ENCODE results near the gene FITM1. TPM values are rescaled to one million over a fixed set of nuclear protein-coding genes. Genes with fewer than 3 reads are reported as not detected.
A peak's percentile ranks its signal among the peaks of the same experiment; 100 is the strongest.

The FITM1 gene
- polyA plus RNA-seq, 1 donor from 2014 or later, result 0.88 TPM

GRCh38 chr14:24144451-24144850, 14.0 kb downstream of the FITM1 start:
- H3K9ac ChIP-seq (ENCODE audit: low read length), result no peak overlapping the region
- H3K4me3 ChIP-seq (ENCODE audit: low read length), result no peak overlapping the region
- H3K36me3 ChIP-seq (ENCODE audit: insufficient read depth, low read length), result no peaks in the 10 kb centered on the region
- peaks cover 11% of the 10 kb centered on the region for H3F3A ChIP-seq (ENCODE audit: insufficient read depth, low read length, poor library complexity, severe bottlenecking)
- TF ChIP-seq TAF1 (IDR thresholded peaks at IDR 0.05; ENCODE audit: low read depth) (no peak), REST (IDR thresholded peaks at IDR 0.05; ENCODE audit: borderline replicate concordance) (no peak), POLR2AphosphoS5 (IDR thresholded peaks at IDR 0.05) (no peak), EZH2 (IDR thresholded peaks at IDR 0.05; ENCODE audit: borderline replicate concordance, insufficient read depth, low read length, poor library complexity, severe bottlenecking) (no peak), CTCF (IDR thresholded peaks at IDR 0.05; ENCODE audit: poor library complexity, severe bottlenecking) (no peak), SMC3 (conservative IDR thresholded peaks at IDR 0.05; ENCODE audit: poor library complexity) (no peak), EP300 (conservative IDR thresholded peaks at IDR 0.05; ENCODE audit: poor library complexity, severe bottlenecking) (no peak), RAD21 (conservative IDR thresholded peaks at IDR 0.05) (no peak), MXI1 (conservative IDR thresholded peaks at IDR 0.05; ENCODE audit: poor library complexity, severe bottlenecking) (no peak)
- no peaks in the 10 kb centered on the region for H4K20me1 ChIP-seq (ENCODE audit: insufficient read depth)
- no peak overlapping the region for H3K27ac ChIP-seq (ENCODE audit: low read length)
- no peak overlapping the region for H2AFZ ChIP-seq (ENCODE audit: low read depth, low read length)
- H3K9me3 ChIP-seq (ENCODE audit: low read length), result no peaks in the 10 kb centered on the region
- H3K9me2 ChIP-seq (ENCODE audit: insufficient read depth, low read length), result no peaks in the 10 kb centered on the region
- no peaks in the 10 kb centered on the region for H3K27me3 ChIP-seq (ENCODE audit: insufficient read depth, low read depth, low read length)
- peaks cover 13% of the 10 kb centered on the region for H3K79me2 ChIP-seq (replicated peaks; ENCODE audit: insufficient read depth, low read length)
- no peak overlapping the region for H3K4me2 ChIP-seq (ENCODE audit: low read length)

GRCh38 chr14:24145219-24145618, 14.8 kb downstream of the FITM1 start:
- Histone ChIP-seq H3K27me3 (ENCODE audit: insufficient read depth, low read depth, low read length) (no peaks in the 10 kb centered on the region), H3K36me3 (ENCODE audit: insufficient read depth, low read length) (no peaks in the 10 kb centered on the region), H3K4me2 (ENCODE audit: low read length) (no peak overlapping the region), H3K9me2 (ENCODE audit: insufficient read depth, low read length) (no peaks in the 10 kb centered on the region), H3F3A (ENCODE audit: insufficient read depth, low read length, poor library complexity, severe bottlenecking) (peaks cover 11% of the 10 kb centered on the region), H3K79me2 (replicated peaks; ENCODE audit: insufficient read depth, low read length) (peaks cover 9% of the 10 kb centered on the region), H3K4me3 (ENCODE audit: low read length) (peak overlapping the region; percentile 97), H4K20me1 (ENCODE audit: insufficient read depth) (no peaks in the 10 kb centered on the region), H2AFZ (ENCODE audit: low read depth, low read length) (no peak overlapping the region), H3K9me3 (ENCODE audit: low read length) (no peaks in the 10 kb centered on the region), H3K9ac (ENCODE audit: low read length) (no peak overlapping the region), H3K27ac (ENCODE audit: low read length) (no peak overlapping the region)
- no peak for TF ChIP-seq EP300 (conservative IDR thresholded peaks at IDR 0.05; ENCODE audit: poor library complexity, severe bottlenecking)
- no peak for TF ChIP-seq CTCF (IDR thresholded peaks at IDR 0.05; ENCODE audit: poor library complexity, severe bottlenecking)
- no peak for TF ChIP-seq SMC3 (conservative IDR thresholded peaks at IDR 0.05; ENCODE audit: poor library complexity)
- TF ChIP-seq MXI1 (conservative IDR thresholded peaks at IDR 0.05; ENCODE audit: poor library complexity, severe bottlenecking), result no peak
- no peak for TF ChIP-seq RAD21 (conservative IDR thresholded peaks at IDR 0.05)

All from neural cell (in vitro differentiated cells).